K562 (cell line): ENCODE results near the gene HLA-B. TPM values are rescaled to one million over a fixed set of nuclear protein-coding genes. Genes with fewer than 3 reads are reported as not detected.

Source experiments
- BCL6 ChIP-seq: fragments of 250-450 bp; sonication (Bioruptor Pico); IDR thresholded peaks from 2 replicates; pipeline ENCODE4 v1.4.0; 2020
- CAMTA2 ChIP-seq: fragments of 250-450 bp; sonication (Bioruptor Pico); conservative IDR thresholded peaks from 2 replicates; pipeline ENCODE4 v1.5.1; 2022
- DIDO1 ChIP-seq: fragments of 450-650 bp; IDR thresholded peaks from 2 replicates; pipeline ENCODE4 v1.6.1; 2016; ENCODE audit warnings: low read depth, missing biosample characterization, missing genetic modification characterization
- DMBX1 ChIP-seq: fragments of 250-450 bp; sonication (Bioruptor Pico); IDR thresholded peaks from 2 replicates; pipeline ENCODE4 v1.8.0; 2022; ENCODE audit warnings: inconsistent platforms, mild to moderate bottlenecking, moderate library complexity, borderline replicate concordance
- GATA2 ChIP-seq: sonication (generic); formaldehyde crosslinking; IDR thresholded peaks from 2 replicates; pipeline ENCODE4 v1.4.0; 2020; ENCODE audit warnings: mild to moderate bottlenecking, missing genetic modification reagents
- GTF2F1 ChIP-seq: IDR thresholded peaks from 2 replicates; pipeline ENCODE4 v1.6.1; 2011; ENCODE audit warnings: low read depth, low read length, improper control_type of control experiment
- JUN ChIP-seq, 2 experiments: sonication (generic) in 1 of 2; formaldehyde crosslinking in 1 of 2; IDR thresholded peaks; 2 replicates each; pipeline versions ENCODE4 v1.6.1 to v1.8.0; 2012 to 2022; ENCODE audit warnings: borderline replicate concordance in 2 of 2, mild to moderate bottlenecking in 2 of 2, improper control_type of control experiment in 1 of 2, low read depth in 1 of 2, low read length in 1 of 2, missing genetic modification reagents in 1 of 2
- KAT7 ChIP-seq: sonication (generic); formaldehyde crosslinking; IDR thresholded peaks from 2 replicates; pipeline ENCODE4 v1.8.0; 2022; ENCODE audit warnings: missing genetic modification reagents, mild to moderate bottlenecking, borderline replicate concordance
- NBN ChIP-seq: fragments of 450-650 bp; IDR thresholded peaks from 2 replicates; pipeline ENCODE4 v1.6.1; 2016; ENCODE audit warnings: low read depth, mild to moderate bottlenecking
- NRF1 ChIP-seq, 2 experiments: fragments of 450-650 bp; IDR thresholded peaks in 1 of 2; conservative IDR thresholded peaks in 1 of 2; 2 replicates each; pipeline ENCODE4 v1.6.1; 2014; ENCODE audit warnings: mild to moderate bottlenecking in 2 of 2
- POLR2AphosphoS2 ChIP-seq: IDR thresholded peaks from 2 replicates; pipeline ENCODE4 v1.6.1; 2012; ENCODE audit warnings: low read length, improper control_type of control experiment
- SMC3 ChIP-seq: conservative IDR thresholded peaks from 2 replicates; pipeline ENCODE4 v1.6.1; 2011; ENCODE audit warnings: low read depth, low read length, improper control_type of control experiment; ENCODE audit not compliant: insufficient read depth
- SNRNP70 ChIP-seq: fragments of 200-400 bp; formaldehyde crosslinking; optimal IDR thresholded peaks from 2 replicates; pipeline ENCODE3; 2017; ENCODE audit warnings: low read depth, low read length
- SRSF1 ChIP-seq: fragments of 200-400 bp; formaldehyde crosslinking; IDR thresholded peaks from 2 replicates; pipeline ENCODE4 v1.6.1; 2017; ENCODE audit warnings: mild to moderate bottlenecking, low read depth, low read length, moderate library complexity
- TCF7 ChIP-seq: sonication (generic); IDR thresholded peaks from 2 replicates; pipeline ENCODE4 v1.6.1; 2016; ENCODE audit warnings: antibody characterized with exemption, borderline replicate concordance
- TEAD1 ChIP-seq, 2 experiments: fragments of 450-650 bp in 1 of 2; sonication (generic) in 1 of 2; formaldehyde crosslinking; IDR thresholded peaks; 2 replicates each; pipeline versions ENCODE4 v1.4.0 to v1.8.0; 2020 to 2022; ENCODE audit warnings: mild to moderate bottlenecking in 2 of 2, missing genetic modification reagents in 1 of 2
- U2AF2 ChIP-seq: fragments of 200-400 bp; formaldehyde crosslinking; optimal IDR thresholded peaks from 2 replicates; pipeline ENCODE3; 2017; ENCODE audit warnings: low read depth, mild to moderate bottlenecking, low read length
- ZNF12 ChIP-seq: sonication (generic); formaldehyde crosslinking; IDR thresholded peaks from 2 replicates; pipeline ENCODE4 v1.4.0; 2020; ENCODE audit warnings: mild to moderate bottlenecking, missing genetic modification reagents
- ZNF253 ChIP-seq: fragments of 250-450 bp; sonication (Bioruptor Pico); conservative IDR thresholded peaks from 2 replicates; pipeline ENCODE4 v1.6.1; 2021; ENCODE audit warnings: mild to moderate bottlenecking
- polyA plus RNA-seq, 8 experiments: library from polyadenylated mRNA; depleted of rRNA in 4 of 8; stranded (reverse) in 5 of 8; unstranded in 3 of 8; fragments of >200 nt; fragmentation: Nextera tagmentation in 2 of 8; fragmentation: Illumina TruSeq in 1 of 8; extraction: Ambion mirVana in 2 of 8; extraction: Trizol in 1 of 8; gene quantifications; 2 replicates each; pipeline versions ENCODE4 v1.2.1 to v1.2.3, GENCODE V29; 2011 to 2014; ENCODE audit warnings: inconsistent platforms in 1 of 8, missing spikeins in 1 of 8
- total RNA-seq, 7 experiments: library from RNA; depleted of rRNA in 6 of 7; stranded (reverse); fragments of >200 nt in 6 of 7; fragmentation: Illumina TruSeq in 2 of 7; extraction: Trizol in 2 of 7; gene quantifications; 2 replicates each; pipeline versions ENCODE4 v1.2.1 to v1.2.3, GENCODE V29; 2011 to 2021; ENCODE audit warnings: low replicate concordance in 1 of 7
- TF ChIP-seq, protein P1 (sequence below): sonication (generic); formaldehyde crosslinking; IDR thresholded peaks from 2 replicates; pipeline ENCODE4 v1.8.1; 2022; ENCODE audit warnings: missing genetic modification reagents
- TF ChIP-seq, protein P2 (sequence below), 2 experiments: fragments of 250-450 bp in 1 of 2; fragments of 450-650 bp in 1 of 2; sonication (Bioruptor Pico) in 1 of 2; IDR thresholded peaks; 2 replicates each; pipeline versions ENCODE4 v1.6.1 to v1.8.0; 2016 to 2021; ENCODE audit warnings: mild to moderate bottlenecking in 2 of 2, moderate library complexity in 2 of 2, missing compliant biosample characterization in 1 of 2, missing genetic modification characterization in 1 of 2
- TF ChIP-seq, protein P3 (sequence below): fragments of 450-650 bp; formaldehyde crosslinking; IDR thresholded peaks from 2 replicates; pipeline ENCODE4 v1.4.0; 2022; ENCODE audit warnings: mild to moderate bottlenecking, moderate library complexity
- TF ChIP-seq, protein P4 (sequence below): fragments of 250-450 bp; sonication (Bioruptor Pico); IDR thresholded peaks from 2 replicates; pipeline ENCODE4 v1.5.0; 2020; ENCODE audit warnings: mild to moderate bottlenecking, borderline replicate concordance

Gene HLA-B
- total and polyA plus RNA-seq, 9 of the 15 experiments (the other 6 are each of a cell fraction or from before 2014, with no cell fraction given), result 0.07 to 9.7 (median 0.65) TPM; not detected in 2

DNA sequence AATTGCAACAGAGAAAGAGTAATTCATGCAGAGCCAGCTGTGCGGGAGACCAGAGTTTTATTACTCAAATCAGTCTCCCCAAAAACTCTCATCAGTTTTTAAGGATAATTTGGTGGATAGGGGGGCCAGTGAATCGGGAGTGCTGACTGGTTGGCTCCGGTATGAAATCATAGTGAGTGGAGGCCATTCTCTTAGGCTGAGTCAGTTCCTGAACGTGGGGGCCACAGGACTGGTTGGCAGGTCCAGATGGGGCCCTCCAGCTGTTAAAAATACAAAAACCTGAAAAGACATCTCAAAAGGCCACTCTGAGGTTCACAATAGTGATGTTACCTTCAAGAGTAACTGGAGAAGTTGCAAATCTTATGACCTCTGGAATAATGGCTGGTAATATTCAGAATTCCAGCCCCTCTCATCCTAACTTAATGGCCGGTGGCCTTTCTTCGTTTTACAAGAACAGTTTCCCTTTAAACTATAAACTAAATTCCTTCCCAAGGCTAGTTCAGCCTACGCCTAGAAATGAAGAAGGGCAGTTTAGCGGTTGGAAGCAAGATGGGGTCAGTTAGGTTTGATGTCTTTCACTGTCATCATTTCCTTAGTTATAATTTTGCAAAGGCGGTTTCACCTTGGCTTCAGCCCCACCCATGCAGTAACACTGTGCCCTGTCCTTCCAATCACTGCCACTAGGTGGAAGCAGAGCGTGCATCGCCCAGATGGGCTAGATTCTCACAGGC is 39.6 kb upstream of the HLA-B start (continued):
- no peak for TF ChIP-seq KAT7 (CRISPR knock-in tag)
- TF ChIP-seq ZNF253, result no peak
- no peak for TF ChIP-seq CAMTA2 (CRISPR knock-in tag)
- peak in 1 of 2 experiments; percentile 51; a peak in 1 of 4 replicates for TF ChIP-seq TEAD1 (CRISPR knock-in tag; IDR thresholded peaks at IDR 0.05)
- TF ChIP-seq SNRNP70, result no peak
- no peak for TF ChIP-seq SRSF1
- TF ChIP-seq, protein P1, sequence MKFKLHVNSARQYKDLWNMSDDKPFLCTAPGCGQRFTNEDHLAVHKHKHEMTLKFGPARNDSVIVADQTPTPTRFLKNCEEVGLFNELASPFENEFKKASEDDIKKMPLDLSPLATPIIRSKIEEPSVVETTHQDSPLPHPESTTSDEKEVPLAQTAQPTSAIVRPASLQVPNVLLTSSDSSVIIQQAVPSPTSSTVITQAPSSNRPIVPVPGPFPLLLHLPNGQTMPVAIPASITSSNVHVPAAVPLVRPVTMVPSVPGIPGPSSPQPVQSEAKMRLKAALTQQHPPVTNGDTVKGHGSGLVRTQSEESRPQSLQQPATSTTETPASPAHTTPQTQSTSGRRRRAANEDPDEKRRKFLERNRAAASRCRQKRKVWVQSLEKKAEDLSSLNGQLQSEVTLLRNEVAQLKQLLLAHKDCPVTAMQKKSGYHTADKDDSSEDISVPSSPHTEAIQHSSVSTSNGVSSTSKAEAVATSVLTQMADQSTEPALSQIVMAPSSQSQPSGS (CRISPR knock-in tag), result no peak
- no peak for TF ChIP-seq POLR2AphosphoS2
- TF ChIP-seq BCL6 (CRISPR knock-in tag), result peak; percentile 64
- TF ChIP-seq, protein P2, sequence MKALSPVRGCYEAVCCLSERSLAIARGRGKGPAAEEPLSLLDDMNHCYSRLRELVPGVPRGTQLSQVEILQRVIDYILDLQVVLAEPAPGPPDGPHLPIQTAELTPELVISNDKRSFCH (CRISPR knock-in tag; IDR thresholded peaks at IDR 0.05), result no peak
- TF ChIP-seq, protein P2 (tag; IDR thresholded peaks at IDR 0.05), result 0 out of 2 replicates have a peak, but pooled peaks have one; percentile 30
- TF ChIP-seq, protein P3, sequence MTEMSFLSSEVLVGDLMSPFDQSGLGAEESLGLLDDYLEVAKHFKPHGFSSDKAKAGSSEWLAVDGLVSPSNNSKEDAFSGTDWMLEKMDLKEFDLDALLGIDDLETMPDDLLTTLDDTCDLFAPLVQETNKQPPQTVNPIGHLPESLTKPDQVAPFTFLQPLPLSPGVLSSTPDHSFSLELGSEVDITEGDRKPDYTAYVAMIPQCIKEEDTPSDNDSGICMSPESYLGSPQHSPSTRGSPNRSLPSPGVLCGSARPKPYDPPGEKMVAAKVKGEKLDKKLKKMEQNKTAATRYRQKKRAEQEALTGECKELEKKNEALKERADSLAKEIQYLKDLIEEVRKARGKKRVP (CRISPR knock-in tag), result peak; percentile 46; the same call in 1 of the 2 replicates
- no peak for TF ChIP-seq NRF1 (conservative IDR thresholded peaks at IDR 0.05 in 1 of 2, IDR thresholded peaks at IDR 0.05 in 1 of 2)
- peak; percentile 14; the same call in 1 of the 2 replicates for TF ChIP-seq GATA2
- no peak for TF ChIP-seq NBN
- no peak for TF ChIP-seq DIDO1 (tag)
- TF ChIP-seq, protein P4, sequence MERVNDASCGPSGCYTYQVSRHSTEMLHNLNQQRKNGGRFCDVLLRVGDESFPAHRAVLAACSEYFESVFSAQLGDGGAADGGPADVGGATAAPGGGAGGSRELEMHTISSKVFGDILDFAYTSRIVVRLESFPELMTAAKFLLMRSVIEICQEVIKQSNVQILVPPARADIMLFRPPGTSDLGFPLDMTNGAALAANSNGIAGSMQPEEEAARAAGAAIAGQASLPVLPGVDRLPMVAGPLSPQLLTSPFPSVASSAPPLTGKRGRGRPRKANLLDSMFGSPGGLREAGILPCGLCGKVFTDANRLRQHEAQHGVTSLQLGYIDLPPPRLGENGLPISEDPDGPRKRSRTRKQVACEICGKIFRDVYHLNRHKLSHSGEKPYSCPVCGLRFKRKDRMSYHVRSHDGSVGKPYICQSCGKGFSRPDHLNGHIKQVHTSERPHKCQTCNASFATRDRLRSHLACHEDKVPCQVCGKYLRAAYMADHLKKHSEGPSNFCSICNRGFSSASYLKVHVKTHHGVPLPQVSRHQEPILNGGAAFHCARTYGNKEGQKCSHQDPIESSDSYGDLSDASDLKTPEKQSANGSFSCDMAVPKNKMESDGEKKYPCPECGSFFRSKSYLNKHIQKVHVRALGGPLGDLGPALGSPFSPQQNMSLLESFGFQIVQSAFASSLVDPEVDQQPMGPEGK (CRISPR knock-in tag), result no peak
- no peak for TF ChIP-seq GTF2F1
- TF ChIP-seq JUN (IDR thresholded peaks at IDR 0.05; ENCODE audit: borderline replicate concordance, low read depth, low read length), result peak; percentile 35; the same call in 1 of the 2 replicates
- TF ChIP-seq JUN (CRISPR knock-in tag; IDR thresholded peaks at IDR 0.05; ENCODE audit: borderline replicate concordance), result no peak
- TF ChIP-seq U2AF2, result no peak
- TF ChIP-seq SMC3, result peak; percentile 61; the same call in 1 of the 2 replicates
- TF ChIP-seq DMBX1, result peak; percentile 96; the same call in 1 of the 2 replicates
- TF ChIP-seq ZNF12 (CRISPR knock-in tag), result no peak
- TF ChIP-seq TCF7, result no peak
